ENCODE data around the gene CARNS1.

Gene CARNS1

DNA sequence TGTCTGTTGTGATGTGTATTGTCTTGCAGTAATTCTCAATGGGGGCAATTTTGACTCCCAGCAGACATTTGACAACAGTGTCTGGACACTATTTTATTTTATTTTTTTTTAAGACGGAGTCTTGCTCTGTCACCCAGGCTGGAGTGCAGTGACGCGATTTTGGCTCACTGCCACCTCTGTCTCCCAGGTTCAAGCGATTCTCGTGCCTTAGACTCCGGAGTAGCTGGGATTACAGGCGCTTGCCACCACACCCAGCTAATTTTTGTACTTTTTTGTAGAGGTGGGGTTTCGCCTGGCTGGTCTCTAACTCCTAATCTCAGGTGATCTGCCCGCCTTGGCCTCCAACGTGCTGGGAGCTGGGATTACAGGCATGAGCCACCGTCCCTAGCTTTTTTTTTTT is 14.2 kb downstream of the CARNS1 start:
- no peak for DNase-seq

DNA sequence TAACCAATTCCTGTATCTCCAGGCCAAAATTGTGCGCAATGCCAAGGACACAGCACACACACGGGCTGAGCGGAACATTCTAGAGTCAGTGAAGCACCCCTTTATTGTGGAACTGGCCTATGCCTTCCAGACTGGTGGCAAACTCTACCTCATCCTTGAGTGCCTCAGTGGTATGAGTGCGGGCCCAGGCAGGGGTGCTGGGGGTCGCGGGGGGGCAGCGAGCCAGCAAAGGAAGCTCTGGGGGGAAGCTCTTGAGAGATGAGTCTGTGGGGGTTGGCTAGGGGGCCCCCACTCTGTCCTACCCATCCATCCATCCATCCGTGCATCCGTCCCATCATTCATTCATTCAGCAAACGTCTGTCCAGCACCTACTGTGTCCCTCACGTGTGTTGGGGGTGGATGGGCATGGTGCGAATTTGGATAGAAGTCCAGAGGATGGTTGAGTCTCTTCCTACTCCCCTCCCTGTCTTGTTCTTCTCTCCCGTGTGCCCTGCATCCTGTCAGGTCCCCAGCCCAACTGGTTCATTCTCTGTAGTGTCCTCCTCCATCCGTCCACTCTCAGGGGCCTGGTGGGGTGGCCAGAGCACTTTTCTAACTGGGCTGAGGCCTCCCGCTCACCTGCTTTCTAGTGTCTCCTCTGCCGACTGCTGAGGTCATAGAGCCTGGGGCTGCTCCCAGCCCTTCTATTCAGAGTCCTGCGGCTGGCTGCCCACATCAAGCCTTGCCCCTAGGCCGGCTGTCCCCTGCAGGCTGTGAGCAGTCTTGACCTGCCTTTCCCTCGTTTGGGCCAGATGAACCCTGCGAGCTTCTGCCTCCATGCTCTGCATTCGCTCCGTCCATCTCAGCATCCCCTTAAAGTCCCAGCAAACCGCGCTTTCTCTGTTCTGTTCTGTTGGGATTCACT is 16.1 kb downstream of the CARNS1 start:
- DNase-seq = no peak

DNA sequence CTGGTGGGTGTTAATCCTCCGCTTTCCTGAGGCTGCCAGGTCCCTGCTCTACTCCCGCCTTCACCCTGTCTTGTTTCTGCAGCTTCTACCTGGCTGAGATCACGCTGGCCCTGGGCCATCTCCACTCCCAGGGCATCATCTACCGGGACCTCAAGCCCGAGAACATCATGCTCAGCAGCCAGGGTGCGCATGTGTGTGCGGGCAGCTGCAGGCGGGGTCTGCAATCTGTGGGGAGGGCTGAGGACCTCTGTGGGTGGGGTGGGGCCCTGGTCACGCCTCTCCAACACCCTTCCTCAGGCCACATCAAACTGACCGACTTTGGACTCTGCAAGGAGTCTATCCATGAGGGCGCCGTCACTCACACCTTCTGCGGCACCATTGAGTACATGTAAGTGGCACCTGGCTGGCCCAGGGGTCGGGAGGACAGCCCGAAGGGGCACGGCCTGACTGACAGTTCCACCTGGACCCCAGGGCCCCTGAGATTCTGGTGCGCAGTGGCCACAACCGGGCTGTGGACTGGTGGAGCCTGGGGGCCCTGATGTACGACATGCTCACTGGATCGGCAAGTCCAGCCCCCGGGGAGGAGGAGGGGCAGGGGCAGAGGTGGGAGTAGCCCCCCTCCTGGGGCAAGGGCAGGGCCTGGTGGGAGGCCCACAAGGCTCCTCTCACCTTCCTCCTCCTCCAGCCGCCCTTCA is 17.3 kb downstream of the CARNS1 start:
- DNase-seq = no peak

DNA sequence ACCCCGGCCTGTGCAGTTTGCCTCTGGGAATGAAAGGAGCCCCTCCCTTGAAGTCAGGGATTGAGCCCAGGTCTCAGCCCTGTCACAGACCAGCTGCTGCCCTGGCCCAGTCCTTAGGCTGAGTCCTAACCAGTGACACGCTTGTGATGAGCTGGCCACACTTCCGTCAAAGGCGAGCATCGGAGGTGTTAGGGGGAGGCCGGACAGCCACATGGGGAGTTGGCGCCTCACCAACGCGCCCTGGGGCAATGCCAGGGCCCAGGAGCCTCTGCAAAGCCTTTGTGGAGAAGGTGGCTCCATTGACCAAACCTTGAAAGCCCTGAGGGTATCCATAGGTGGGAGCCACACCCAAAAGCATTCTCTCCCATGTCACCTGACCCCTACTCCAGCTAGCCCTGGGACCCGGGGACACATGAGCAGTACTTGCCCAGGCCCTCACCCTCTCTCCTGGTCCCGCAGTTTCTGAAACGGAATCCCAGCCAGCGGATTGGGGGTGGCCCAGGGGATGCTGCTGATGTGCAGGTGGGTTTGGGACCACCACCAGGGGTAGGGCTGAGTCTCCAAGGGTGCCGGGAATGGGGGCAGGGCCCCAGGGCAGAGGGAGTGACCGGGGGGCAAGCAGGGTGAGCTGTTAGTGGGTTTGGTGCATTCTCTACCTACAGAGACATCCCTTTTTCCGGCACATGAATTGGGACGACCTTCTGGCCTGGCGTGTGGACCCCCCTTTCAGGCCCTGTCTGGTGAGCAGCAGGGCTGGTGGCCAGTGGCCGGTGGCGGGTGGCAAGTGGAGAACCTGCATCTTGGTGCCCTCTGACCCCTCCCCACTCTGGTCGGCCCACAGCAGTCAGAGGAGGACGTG is 18.3 kb downstream of the CARNS1 start:
- no peak for DNase-seq

DNA sequence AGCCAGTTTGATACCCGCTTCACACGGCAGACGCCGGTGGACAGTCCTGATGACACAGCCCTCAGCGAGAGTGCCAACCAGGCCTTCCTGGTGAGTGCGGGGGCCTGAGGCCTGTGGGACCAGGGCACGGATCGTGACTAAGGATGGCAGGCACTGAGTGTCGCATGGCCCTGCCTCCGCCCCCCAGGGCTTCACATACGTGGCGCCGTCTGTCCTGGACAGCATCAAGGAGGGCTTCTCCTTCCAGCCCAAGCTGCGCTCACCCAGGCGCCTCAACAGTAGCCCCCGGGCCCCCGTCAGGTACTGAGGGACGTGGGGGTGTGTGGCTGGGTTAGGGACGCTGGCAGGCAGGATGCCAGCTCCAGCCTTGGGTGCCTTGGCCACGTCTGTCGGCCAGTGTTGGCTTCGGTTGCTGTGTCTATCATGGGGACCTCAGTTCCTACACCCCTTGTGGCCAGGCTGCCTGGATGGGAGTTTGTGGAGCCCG is 19.0 kb downstream of the CARNS1 start:
- no peak for DNase-seq

DNA sequence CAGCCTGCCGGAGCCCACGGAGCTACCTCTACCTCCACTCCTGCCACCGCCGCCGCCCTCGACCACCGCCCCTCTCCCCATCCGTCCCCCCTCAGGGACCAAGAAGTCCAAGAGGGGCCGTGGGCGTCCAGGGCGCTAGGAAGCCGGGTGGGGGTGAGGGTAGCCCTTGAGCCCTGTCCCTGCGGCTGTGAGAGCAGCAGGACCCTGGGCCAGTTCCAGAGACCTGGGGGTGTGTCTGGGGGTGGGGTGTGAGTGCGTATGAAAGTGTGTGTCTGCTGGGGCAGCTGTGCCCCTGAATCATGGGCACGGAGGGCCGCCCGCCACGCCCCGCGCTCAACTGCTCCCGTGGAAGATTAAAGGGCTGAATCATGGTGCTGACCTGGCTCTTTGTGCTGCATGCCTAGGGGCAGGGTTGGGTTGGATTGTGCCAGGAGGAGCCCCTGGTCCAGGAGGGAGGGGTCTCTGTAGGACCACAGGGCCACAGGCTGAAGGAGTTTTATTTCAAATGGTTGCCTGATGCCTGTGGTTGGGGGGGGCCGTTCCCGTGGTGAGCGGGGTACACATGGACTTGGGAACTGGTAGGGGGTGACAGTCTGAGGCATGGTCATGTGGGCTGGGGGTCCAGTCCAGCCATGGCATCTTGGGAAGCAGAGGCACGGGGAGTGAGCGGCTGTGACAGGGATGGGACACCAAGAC is 19.7 kb downstream of the CARNS1 start:
- DNase-seq = no peak

DNA sequence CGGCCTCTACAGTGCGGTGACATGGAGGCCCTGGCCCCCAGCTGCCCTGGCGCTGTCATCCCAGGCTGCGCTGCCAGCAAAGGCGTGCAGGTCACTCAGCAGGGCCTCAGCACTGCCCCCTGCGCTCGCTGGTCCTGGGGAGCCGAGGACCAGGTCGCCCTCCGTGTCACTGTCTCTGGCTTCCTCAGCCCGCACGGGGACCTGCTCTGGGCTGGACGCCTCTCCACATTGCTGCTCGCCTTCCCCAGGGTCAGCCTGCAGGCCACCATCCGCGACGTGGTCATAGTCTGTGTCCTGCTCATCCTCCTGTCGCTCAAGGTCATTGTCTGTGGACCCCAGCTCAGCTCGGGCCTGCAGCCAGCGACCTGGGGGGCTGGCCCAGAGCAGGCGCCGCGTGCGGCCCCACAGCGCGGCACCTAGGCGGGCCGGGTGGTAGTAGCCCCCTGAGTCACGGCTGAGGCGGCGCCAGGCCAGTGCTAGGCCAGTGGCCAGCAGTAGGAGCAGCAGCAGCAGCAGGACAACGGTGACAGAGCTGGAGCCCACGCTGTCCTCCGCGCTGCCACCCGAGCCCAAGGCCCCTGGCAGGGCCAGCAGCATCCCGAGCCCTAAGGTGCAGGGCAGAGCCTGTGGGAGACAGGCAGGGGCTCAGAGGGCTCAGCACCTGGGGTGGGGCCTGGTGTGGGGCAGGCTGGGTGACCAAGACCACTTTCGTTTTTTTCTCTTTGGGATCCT is 20.4 kb downstream of the CARNS1 start:
- no peak for DNase-seq

DNA sequence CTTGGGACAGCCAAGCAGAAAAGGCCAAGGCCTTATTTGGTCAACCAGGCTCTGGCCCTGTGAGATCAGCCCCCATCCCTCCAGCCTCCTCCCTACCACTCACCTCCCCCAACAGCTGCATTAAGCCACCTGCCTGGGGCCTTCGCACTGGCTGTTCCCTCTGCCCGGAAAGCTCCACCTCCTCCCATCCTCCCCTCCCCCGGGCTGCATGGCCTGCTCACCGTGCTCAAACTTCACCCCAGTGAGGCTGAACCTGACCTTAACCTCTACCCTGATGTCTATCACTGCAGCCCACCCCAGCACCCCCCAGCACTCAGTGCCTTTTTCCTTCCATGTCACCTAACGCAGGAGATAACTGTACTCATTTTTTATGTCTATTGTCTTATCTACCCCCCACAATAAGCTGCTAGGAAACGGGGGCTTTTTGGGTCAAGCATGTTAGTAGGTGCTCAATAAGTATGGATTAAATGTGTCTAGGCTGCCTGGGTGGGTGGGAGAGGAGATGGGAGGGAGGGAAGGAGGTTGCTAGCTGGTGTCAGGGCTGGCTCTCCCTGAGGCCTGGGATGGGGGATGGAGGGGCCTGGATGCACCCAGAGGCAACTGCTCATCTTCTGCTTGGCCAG is 21.1 kb downstream of the CARNS1 start:
- DNase-seq = no peak

DNA sequence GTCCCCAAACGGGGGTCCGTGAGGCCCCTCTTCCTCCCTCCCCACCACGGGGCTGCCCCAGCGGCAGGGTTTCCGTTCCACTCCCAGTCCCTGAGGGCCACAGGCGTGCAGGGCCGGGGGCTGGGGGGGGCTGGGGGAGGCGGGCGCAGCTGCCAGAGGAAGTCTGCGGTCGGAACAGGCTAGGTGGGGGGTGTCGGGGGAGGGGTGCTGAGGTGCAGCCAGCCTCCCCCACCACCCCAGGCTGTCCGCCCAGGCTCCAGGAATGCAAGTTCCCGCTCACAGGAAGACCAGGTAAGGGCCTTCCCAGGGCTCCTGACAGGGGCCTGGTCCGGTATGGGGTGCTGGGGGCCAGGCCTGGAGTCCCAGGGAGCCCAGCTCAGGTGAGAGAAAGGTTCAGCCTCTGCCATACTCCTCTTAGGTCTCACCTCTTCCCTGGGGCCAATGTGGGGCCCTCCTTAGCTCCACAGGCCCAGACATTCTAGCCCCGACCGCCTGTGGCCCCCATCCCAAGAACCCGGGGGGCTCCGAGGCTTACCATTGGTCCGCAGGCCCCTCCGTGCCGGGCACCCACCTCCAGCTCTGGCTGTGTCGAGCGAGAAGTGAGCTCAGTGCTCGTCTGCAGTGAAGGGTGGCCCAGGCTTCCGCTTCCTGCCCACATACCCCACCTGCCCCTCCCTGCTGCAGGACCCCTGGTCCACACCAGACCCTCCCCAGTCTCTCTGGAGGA is 21.8 kb downstream of the CARNS1 start, which contains the start of gene PTPRCAP:
PTPRCAP (minus strand) TSS at position 601 of the 727 bp plus-strand sequence; CDS start at position 538, 63 bp downstream.
- DNase-seq = no peak

DNA sequence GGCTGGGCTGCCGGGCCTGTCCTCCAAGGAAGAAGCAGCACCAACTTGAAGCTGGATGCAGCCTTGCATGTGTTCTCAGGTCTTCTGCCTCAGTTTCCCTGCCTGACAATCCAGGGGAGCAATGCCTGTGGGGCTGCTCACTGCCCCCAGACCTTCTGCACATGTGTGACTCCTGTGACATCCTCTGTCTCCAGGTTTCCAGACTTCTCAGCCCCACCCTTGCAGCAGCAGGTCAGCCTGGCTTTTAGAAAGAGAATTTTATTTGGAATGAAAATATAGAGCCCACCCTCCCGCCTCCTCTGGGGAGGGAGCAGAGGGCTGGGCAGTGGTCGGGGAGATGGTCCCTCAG is 22.3 kb downstream of the CARNS1 start:
- no peak for DNase-seq

DNA sequence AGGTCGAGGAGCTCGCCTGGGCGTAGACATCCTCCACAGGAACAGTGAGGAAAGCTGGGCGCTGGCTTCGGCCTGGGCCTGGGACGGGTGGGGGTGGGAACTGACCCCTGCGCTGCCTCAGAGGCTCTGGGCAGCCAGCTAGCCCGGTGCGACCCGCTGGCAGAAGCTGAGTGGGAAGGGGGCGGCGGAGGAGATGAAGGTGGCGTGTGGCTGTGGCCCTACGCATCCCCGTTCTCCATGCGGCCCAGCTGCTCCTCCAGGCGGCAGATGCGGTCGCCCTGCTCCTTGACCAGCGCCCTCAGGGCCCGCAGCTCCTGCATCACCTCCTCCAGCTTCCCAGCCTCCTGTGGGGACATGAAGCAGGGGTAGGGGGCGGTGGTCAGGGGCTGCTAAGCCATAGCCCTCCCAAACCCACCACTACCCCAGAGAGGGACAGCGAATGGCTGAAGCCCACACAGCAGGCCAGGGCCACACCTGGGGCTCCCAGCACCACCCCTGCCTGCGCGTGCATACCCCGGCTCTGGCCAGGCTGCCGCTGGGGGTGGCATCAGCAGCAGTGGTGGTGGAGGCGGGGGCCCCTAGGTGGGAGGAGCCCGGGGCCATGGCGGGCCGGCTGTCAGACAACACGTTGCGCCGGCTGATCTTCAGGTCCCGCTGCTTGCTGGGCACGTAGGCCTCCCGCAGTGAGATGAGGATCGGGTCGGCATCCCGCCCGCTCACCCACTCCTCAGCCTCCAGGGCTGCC is 22.9 kb downstream of the CARNS1 start:
- no peak for DNase-seq

DNA sequence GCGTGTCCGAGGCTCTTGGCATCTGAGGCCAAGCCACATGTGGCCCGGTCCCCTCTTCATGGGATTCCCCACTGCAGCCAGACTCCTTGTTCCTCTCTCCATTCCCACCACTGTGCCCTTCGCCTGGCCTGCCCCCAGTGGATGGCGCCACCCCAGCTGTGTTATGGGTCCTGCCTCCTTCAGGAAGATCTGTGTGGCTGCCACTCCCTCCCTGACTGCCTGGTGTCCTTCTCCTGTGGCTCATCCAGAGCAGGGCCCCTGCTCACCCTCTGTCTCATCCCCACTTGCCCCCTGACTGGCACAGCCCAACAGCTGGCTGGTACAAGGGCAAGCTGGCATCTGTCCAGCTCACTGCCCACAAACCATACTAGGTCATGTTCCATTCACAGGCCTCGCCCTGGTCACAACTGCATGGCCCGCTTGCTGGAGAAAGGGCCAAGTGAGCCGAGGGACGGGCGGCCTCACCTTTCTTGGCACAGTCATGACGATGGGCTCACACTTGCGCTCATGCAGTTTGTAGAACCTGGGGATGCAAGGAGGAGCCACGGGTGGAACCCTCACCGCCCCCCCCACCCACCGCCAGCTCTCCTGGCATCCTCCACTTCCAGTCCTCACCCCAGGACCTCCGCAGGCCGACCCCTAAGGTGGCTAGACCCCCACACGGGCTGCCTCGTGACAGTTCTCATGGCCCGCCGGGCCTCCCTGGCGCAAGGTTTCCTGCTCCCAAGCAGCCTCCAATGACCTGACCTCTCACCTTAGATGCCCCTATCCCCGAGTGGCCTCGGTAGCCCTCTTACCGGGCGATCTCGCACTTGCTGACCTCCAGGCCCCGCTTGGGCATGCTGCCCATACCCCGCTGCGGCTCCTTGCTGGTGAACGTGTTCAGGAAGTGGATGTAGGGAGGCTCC is 24.1 kb downstream of the CARNS1 start:
- peak; percentile 75 to 88 (median 77) for DNase-seq

DNA sequence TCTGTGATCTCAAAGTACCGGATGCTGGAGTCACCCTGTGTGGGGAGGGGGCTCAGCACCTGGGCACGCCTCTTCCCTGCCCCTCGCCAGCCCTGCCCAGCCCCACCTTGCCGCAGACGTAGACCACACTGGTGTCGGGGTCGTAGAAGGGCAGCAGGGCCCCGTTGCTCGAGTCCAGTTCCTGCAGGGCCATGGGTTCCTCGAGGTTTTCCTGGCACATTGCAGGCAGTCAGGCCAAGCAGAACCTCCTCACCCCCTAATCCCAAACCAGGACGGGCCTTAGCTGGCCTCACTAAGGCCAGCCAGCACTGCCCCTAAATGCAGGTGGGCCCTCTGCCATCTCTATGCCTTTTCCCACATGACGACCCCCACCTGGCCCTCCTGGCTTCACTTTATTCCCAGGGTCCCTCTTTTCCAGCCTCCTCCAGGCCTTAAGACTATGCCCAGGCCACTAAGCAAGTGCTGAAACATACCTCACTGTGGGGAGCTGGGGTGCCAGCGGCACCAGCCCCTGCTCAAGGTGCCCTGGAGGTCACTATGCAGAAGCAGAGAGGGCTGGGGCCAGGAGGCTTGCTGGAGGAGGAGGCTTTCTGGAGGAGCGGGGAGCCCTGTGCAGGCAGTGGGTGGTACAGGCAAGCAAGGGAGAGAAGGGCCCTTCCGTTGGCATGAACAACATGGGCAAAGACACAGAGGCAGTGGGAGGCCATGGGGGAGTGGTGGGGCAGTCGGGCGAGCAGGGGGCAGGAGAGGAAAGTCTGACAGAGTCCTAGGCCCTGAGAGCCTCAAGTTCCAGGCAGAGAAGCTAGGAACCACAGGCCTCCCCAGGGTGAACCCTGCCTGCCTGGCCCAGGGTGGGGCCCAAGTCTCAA is 25.0 kb downstream of the CARNS1 start:
- no peak for DNase-seq

DNA sequence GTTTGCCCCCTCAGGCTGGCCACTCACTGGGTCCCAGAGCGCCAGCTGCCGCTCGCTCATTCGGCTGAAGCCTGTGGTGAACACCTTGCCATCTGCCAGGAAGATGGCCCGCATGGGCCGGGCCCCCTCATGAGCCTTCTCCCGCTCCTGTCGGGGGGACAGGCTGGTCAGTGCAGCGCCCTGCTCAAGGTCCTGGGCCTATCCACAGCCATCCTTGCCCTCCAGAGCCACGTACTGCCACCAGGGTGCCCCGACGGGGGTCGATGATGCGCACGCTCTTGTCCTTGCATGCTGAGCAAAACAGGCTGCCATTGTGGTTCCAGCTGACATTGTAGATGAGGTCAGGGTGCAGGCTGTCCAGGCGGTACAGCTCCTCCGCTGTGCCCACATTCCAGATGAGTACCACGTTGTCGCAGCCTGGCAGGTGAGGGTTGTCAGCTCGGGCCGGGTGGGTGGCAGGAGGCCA is 25.7 kb downstream of the CARNS1 start:
- DNase-seq = no peak

DNA sequence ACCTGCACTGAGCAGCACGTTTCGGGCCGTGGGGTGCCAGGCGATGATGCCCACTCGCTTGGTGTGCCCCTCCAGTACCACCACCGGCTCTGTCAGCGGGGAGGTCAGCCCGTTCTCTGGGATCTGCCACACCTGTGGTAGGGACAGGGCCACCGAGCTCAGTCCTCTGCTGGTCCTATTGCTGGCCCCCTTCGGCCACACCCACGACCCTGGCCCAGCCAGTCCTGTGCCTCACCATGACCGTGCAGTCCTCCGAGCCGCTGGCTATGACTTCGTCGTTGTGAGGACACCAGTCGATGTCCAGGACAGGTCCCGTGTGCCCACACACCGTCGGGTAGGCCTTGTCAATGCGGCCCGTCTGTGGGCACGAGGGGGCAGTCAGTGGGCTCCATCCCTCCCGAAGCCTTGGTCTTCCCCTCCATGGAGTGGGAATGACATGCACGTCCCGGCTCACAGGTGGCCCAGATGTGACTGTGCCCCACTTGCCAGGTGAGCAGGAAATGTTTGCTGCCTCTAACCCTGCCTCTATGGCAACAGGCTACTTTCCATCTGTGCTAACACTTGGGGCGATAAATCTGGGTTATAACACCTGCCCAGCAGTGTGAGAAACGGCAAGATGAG is 26.4 kb downstream of the CARNS1 start:
- DNase-seq = no peak

DNA sequence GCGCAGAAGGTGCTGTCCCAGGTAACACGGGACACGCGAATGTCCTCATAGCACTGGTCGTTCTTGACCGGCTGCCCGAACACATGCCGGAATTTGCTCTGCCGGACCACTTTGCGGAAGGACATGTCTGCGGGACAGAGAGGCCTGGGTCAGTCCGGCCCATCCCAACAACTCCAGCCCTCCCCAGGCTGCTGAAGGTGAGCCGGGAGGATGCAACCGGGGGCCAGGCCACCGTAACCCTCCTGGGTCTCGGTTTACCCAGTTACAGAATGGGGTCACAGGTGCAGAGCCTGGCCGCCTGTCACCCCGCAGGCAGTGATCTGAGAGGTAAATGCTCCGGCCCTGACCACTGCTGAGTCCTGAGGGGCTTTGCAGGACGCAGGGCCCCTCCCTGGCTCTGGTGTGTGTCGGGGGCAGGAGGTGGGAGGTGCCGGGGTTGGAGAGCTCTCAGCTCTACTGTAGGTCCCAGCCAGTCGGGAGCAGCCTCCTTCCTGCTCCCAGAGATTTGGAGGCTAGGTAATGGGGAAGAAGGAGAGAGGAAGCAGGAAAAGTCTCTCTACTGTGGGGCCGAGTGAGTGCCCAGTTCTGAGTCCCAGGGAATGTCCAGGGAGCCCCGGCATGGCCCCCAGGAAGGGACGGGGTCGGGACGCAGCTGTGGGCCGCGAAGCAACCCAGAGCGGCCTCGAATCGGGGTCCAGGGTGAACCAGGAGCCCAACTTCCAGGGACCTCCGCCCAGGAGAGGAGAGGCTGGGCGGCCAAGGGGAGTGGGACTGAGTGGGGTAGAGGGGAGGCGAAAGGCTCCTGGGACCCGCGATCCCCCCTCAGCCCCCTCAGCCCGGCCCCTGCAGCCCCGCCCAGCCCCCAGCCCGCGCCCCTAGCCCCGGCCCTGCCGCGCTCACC is 27.3 kb downstream of the CARNS1 start:
- peak in 1 of 3 donors; percentile 15 for DNase-seq

Measured in suppressor macrophage treated with lipopolysaccharide for 1 hour (primary cell).